Endodermal cell (in vitro differentiated cells): ENCODE results near the gene TBX3. TPM values are rescaled to one million over a fixed set of nuclear protein-coding genes. Genes with fewer than 3 reads are reported as not detected.

Source experiments
- DNase-seq: peaks from one replicate; pipeline ENCODE4 v3.0.0-alpha.2; 2017
- H3K27ac ChIP-seq: 2 replicates; pipeline ENCODE4 v1.5.1; 2013; ENCODE audit warnings: mild to moderate bottlenecking, low read depth, low read length, moderate library complexity
- H3K27me3 ChIP-seq: 2 replicates; pipeline ENCODE4 v1.6.1; 2013; ENCODE audit warnings: mild to moderate bottlenecking, low read length, moderate library complexity; ENCODE audit not compliant: insufficient read depth, control insufficient read depth, poor library complexity, severe bottlenecking
- H3K36me3 ChIP-seq: 2 replicates; pipeline ENCODE4 v1.7.0; 2013; ENCODE audit warnings: mild to moderate bottlenecking, low read length, moderate library complexity; ENCODE audit not compliant: control insufficient read depth, insufficient read depth
- H3K4me1 ChIP-seq: one replicate; pipeline ENCODE4 v1.7.0; 2013; ENCODE audit warnings: low read length; ENCODE audit not compliant: control insufficient read depth, insufficient read depth
- H3K4me3 ChIP-seq: 2 replicates; pipeline ENCODE4 v1.5.1; 2013; ENCODE audit warnings: mild to moderate bottlenecking, low read length, moderate library complexity
- H3K9ac ChIP-seq: 2 replicates; pipeline ENCODE4 v1.6.1; 2013; ENCODE audit warnings: mild to moderate bottlenecking, low read length, moderate library complexity; ENCODE audit not compliant: poor library complexity, severe bottlenecking; ENCODE audit errors: extremely low read depth
- H3K9me3 ChIP-seq: 2 replicates; pipeline ENCODE4 v1.6.1; 2013; ENCODE audit warnings: mild to moderate bottlenecking, low read length, moderate library complexity; ENCODE audit not compliant: control insufficient read depth
- H3K27ac Mint-ChIP-seq: 2 replicates; pipeline ENCODE4 v1.8.0; 2020; ENCODE audit warnings: mixed read lengths
- H3K27me3 Mint-ChIP-seq: 2 replicates; pipeline ENCODE4 v1.8.0; 2021; ENCODE audit warnings: mild to moderate bottlenecking, mixed read lengths; ENCODE audit not compliant: insufficient read depth
- H3K36me3 Mint-ChIP-seq: 2 replicates; pipeline ENCODE4 v1.8.0; 2020; ENCODE audit warnings: low read depth, mixed read lengths
- H3K4me1 Mint-ChIP-seq: 2 replicates; pipeline ENCODE4 v1.8.0; 2020; ENCODE audit warnings: mixed read lengths
- H3K4me3 Mint-ChIP-seq: 2 replicates; pipeline ENCODE4 v1.8.0; 2020; ENCODE audit warnings: mild to moderate bottlenecking, moderate library complexity, mixed read lengths
- H3K9me3 Mint-ChIP-seq: 2 replicates; pipeline ENCODE4 v1.8.0; 2020; ENCODE audit warnings: mild to moderate bottlenecking, mixed read lengths
- CTCF ChIP-seq: fragments of 200-600 bp; sonication (generic); conservative IDR thresholded peaks from 2 replicates; pipeline ENCODE4 v1.5.0; 2021; ENCODE audit warnings: antibody characterized with exemption, mild to moderate bottlenecking
- WGBS, 2 experiments: methylation state at CpG; one replicate each; pipeline versions ENCODE4 v1.1.5 to v1.1.7; 2013; ENCODE audit warnings: missing lambda C conversion rate in 2 of 2, mixed read lengths in 1 of 2; ENCODE audit not compliant: insufficient coverage in 1 of 2, insufficient read length in 1 of 2; 5-methylcytosine and 5-hydroxymethylcytosine counted together
- total RNA-seq, 2 donors: library from RNA; stranded (reverse); fragmentation: NEBNext Ultra II Directional in 1 of 2; extraction: Animal tissue kit (Norgen Biotek cat#: 25700) in 1 of 2; gene quantifications; 2 replicates in 1 of 2; 3 replicates in 1 of 2; pipeline ENCODE4 v1.2.1, GENCODE V29; 2021

The TBX3 gene
- total RNA-seq, 2 donors from 2014 or later = 80.8 to 88.1 TPM

DNA sequence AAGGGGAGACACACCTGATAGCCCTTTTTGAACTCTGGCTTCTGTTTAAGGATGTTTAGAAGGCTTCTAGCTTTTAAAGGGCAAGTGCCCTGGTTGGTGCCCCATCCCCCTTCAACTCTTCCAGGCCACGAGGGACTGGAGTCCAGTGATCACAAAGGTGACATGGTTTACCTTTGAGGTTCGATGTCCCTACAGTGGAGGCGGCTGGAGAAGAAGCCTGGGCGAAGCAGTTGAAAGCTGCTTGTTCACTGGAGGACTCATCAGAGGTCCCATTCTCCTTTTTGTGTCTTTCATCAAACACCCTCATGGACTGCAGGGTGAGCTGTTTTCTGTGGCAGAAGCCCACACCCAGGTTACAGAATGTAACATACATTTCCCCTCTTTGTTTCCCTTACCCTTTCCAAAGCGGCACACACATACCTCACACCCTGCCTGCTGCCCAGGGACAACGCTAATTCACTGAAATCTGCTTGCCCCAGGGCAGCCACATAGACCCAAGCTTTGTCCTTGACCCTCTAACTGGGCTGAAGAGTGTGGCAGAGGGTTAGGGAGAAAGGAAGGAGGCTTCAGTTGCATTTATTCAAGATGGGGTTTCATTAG, 7.7 kb downstream of the TBX3 start:
- peak; percentile 69 for DNase-seq
- WGBS, 2 experiments = 46 to 58% methylated on average over 4 to 6 of the region's 6 CpGs
- Mint-ChIP-seq H3K4me1 (peaks cover 65% of the 10 kb centered on the region), H3K9me3 (no peaks in the 10 kb centered on the region), H3K27me3 (peaks cover 99% of the 10 kb centered on the region), H3K27ac (no peak overlapping the region), H3K36me3 (peaks cover 94% of the 10 kb centered on the region), H3K4me3 (peak overlapping the region; percentile 20)
- peaks cover 54% of the 10 kb centered on the region for H3K36me3 ChIP-seq
- no peaks in the 10 kb centered on the region for H3K9me3 ChIP-seq
- H3K9ac ChIP-seq = no peak overlapping the region
- H3K27ac ChIP-seq = no peak overlapping the region
- H3K27me3 ChIP-seq = peaks cover 100% of the 10 kb centered on the region
- H3K4me3 ChIP-seq = no peak overlapping the region
- TF ChIP-seq CTCF = no peak
- H3K4me1 ChIP-seq = peaks cover 18% of the 10 kb centered on the region

DNA sequence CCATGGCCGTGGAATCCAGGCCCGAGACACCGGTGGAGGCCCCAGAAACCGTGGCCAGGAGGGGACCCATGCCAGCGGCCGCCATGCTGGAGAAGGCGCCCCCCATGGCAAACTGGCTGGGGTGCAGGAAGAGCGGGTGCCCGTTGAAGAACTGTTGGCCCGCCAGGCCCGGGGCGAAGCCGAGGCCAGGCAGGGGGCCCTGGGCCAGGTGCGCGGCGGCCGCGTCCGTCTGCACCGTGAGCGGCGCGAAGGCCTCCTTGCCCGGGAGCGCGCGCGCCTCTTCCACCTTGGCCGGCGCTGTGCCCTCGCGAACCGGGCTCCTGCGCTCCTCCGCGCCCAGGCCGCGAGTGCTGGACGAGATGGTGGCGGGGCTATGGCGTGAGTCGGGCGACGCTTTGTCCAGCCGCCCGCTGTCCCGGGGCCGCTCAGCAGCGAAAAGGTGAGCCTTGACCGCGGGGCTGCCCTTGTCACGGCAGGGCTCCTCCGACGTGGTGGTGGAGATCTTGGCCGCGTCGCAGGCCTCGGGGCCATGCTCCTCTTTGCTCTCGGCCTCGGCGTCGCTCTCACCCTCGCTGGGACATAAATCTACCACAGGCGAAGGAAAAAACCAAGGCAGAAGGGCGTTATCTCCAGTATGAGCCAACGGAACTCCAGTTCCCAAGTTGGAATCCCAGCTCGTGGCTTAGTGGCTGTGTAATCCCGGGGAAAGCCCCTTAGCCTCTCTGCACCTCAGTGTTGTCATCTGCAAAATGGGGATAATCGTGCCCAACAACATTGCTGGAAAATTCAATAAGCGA, 9.5 kb downstream of the TBX3 start:
- Histone ChIP-seq H3K9me3 (no peaks in the 10 kb centered on the region), H3K27me3 (peaks cover 100% of the 10 kb centered on the region), H3K27ac (no peak overlapping the region), H3K4me3 (no peak overlapping the region), H3K4me1 (peaks cover 14% of the 10 kb centered on the region), H3K9ac (no peak overlapping the region), H3K36me3 (peaks cover 54% of the 10 kb centered on the region)
- H3K36me3 Mint-ChIP-seq = peaks cover 81% of the 10 kb centered on the region
- 40 to 62% methylated on average over 38 to 70 of the region's 70 CpGs for WGBS, 2 experiments
- peaks cover 99% of the 10 kb centered on the region for H3K27me3 Mint-ChIP-seq
- H3K4me1 Mint-ChIP-seq = peaks cover 62% of the 10 kb centered on the region
- peak; percentile 80 for DNase-seq
- no peak overlapping the region for H3K27ac Mint-ChIP-seq
- peak; percentile 13 for TF ChIP-seq CTCF
- peak overlapping the region; percentile 32 for H3K4me3 Mint-ChIP-seq
- no peaks in the 10 kb centered on the region for H3K9me3 Mint-ChIP-seq

- peak overlapping the region; percentile 43 for H3K4me3 Mint-ChIP-seq
- no peak overlapping the region for H3K9ac ChIP-seq
Observed at GRCh38 chr12:114673901-114674250, 10.1 kb downstream of the TBX3 start.

More at GRCh38 chr12:114673901-114674250, 10.1 kb downstream of the TBX3 start:
- WGBS, 2 experiments = 53 to 80% methylated on average over 4 to 12 of the region's 12 CpGs
- Histone ChIP-seq H3K9me3 (no peaks in the 10 kb centered on the region), H3K4me1 (peaks cover 11% of the 10 kb centered on the region), H3K36me3 (peaks cover 50% of the 10 kb centered on the region), H3K4me3 (no peak overlapping the region), H3K27me3 (peaks cover 99% of the 10 kb centered on the region), H3K27ac (no peak overlapping the region)
- Mint-ChIP-seq H3K36me3 (peaks cover 76% of the 10 kb centered on the region), H3K27me3 (peaks cover 97% of the 10 kb centered on the region), H3K27ac (no peak overlapping the region), H3K9me3 (no peaks in the 10 kb centered on the region), H3K4me1 (peaks cover 57% of the 10 kb centered on the region)
- TF ChIP-seq CTCF = no peak
- DNase-seq = no peak
